ENCODE measurements around the gene ZNF780B. TPM values are rescaled to one million over a fixed set of nuclear protein-coding genes. Genes with fewer than 3 reads are reported as not detected.

The ZNF780B gene
- total and polyA plus RNA-seq, 2 experiments from 2014 or later: 3.3 to 5.1 TPM

GRCh38 chr19:39998501-39998900 is 57.5 kb downstream of the ZNF780B start:
- Histone ChIP-seq H3K27ac (peak overlapping the region; percentile 89), H3K9ac (0 out of 2 replicates have a peak overlapping the region, but pooled peaks have one; percentile 88), H3K4me3 (no peak overlapping the region), H4K20me1 (ENCODE audit: insufficient read depth) (no peaks in the 10 kb centered on the region), H3F3A (ENCODE audit: insufficient read depth) (peaks cover 10% of the 10 kb centered on the region), H3K9me3 (ENCODE audit: low read depth) (no peaks in the 10 kb centered on the region), H3K27me3 (replicated peaks; ENCODE audit: insufficient read depth) (no peaks in the 10 kb centered on the region), H3K9me2 (ENCODE audit: insufficient read depth) (no peaks in the 10 kb centered on the region), H3K79me2 (ENCODE audit: insufficient read depth) (peaks cover 30% of the 10 kb centered on the region), H2AFZ (no peak overlapping the region), H3K36me3 (ENCODE audit: low read depth) (no peaks in the 10 kb centered on the region), H3K4me1 (ENCODE audit: insufficient read depth) (peaks cover 24% of the 10 kb centered on the region), H3K4me2 (ENCODE audit: unreplicated experiment) (no peak overlapping the region)
- WGBS, 2 experiments (ENCODE audit: low coverage in 1 of 2, low lambda C conversion rate in 2 of 2, missing lambda C conversion rate in 2 of 2): 52 to 63% methylated on average over 4 of the region's 4 CpGs
- peak; percentile 63 for DNase-seq
- in situ Hi-C loops (cut with MboI): no loop called here
- no peak for TF ChIP-seq EZH2 (IDR thresholded peaks at IDR 0.05; ENCODE audit: insufficient read depth, poor library complexity, severe bottlenecking)
- TF ChIP-seq EZH2phosphoT487 (IDR thresholded peaks at IDR 0.05; ENCODE audit: insufficient read depth, low read depth): no peak

- H3K9me2 ChIP-seq (ENCODE audit: insufficient read depth): no peaks in the 10 kb centered on the region
- TF ChIP-seq EZH2phosphoT487 (IDR thresholded peaks at IDR 0.05; ENCODE audit: insufficient read depth, low read depth) (no peak), EZH2 (IDR thresholded peaks at IDR 0.05; ENCODE audit: insufficient read depth, poor library complexity, severe bottlenecking) (no peak)
- peak overlapping the region; percentile 80 for H3K4me3 ChIP-seq
- no peaks in the 10 kb centered on the region for H4K20me1 ChIP-seq (ENCODE audit: insufficient read depth)
- no peaks in the 10 kb centered on the region for H3K27me3 ChIP-seq (replicated peaks; ENCODE audit: insufficient read depth)
- H3K9me3 ChIP-seq (ENCODE audit: low read depth): no peaks in the 10 kb centered on the region
- peaks cover 10% of the 10 kb centered on the region for H3F3A ChIP-seq (ENCODE audit: insufficient read depth)
- H3K4me1 ChIP-seq (ENCODE audit: insufficient read depth): peaks cover 24% of the 10 kb centered on the region
- H3K9ac ChIP-seq: peak overlapping the region; percentile 88
- peak overlapping the region; percentile 78 for H3K4me2 ChIP-seq (ENCODE audit: unreplicated experiment)
- H3K36me3 ChIP-seq (ENCODE audit: low read depth): no peaks in the 10 kb centered on the region
- DNase-seq: peak; percentile 49
- 53 to 58% methylated on average over 5 of the region's 5 CpGs for WGBS, 2 experiments (ENCODE audit: low coverage in 1 of 2, low lambda C conversion rate in 2 of 2, missing lambda C conversion rate in 2 of 2)
- peaks cover 34% of the 10 kb centered on the region for H3K79me2 ChIP-seq (ENCODE audit: insufficient read depth)
- in situ Hi-C loops (cut with MboI): no loop called here
- peak overlapping the region; percentile 89 for H3K27ac ChIP-seq
- H2AFZ ChIP-seq: peak overlapping the region; percentile 95
Observed at GRCh38 chr19:39997638-39998216, 58.3 kb downstream of the ZNF780B start.

GRCh38 chr19:39996811-39997637 is 59.0 kb downstream of the ZNF780B start, which contains the start of gene ZNF546:
Gene ZNF546 (plus strand): TSS chr19:39997060. CDS start chr19:39998327, 1,267 bp downstream.
- Histone ChIP-seq H3K79me2 (ENCODE audit: insufficient read depth) (peaks cover 37% of the 10 kb centered on the region), H3K9me3 (ENCODE audit: low read depth) (no peaks in the 10 kb centered on the region), H3K36me3 (ENCODE audit: low read depth) (no peaks in the 10 kb centered on the region), H3K4me1 (ENCODE audit: insufficient read depth) (peaks cover 24% of the 10 kb centered on the region), H3K9me2 (ENCODE audit: insufficient read depth) (no peaks in the 10 kb centered on the region), H4K20me1 (ENCODE audit: insufficient read depth) (no peaks in the 10 kb centered on the region), H3K4me2 (ENCODE audit: unreplicated experiment) (peak within 1 kb of the TSS; percentile 78), H3K27ac (peak within 1 kb of the TSS; percentile 89), H3F3A (ENCODE audit: insufficient read depth) (peaks cover 10% of the 10 kb centered on the region), H3K4me3 (peak within 1 kb of the TSS; percentile 80), H3K9ac (peak within 1 kb of the TSS; percentile 88), H3K27me3 (replicated peaks; ENCODE audit: insufficient read depth) (no peaks in the 10 kb centered on the region), H2AFZ (peak within 1 kb of the TSS; percentile 95)
- in situ Hi-C loops (cut with MboI): no loop called here
- WGBS, 2 experiments (ENCODE audit: low coverage in 1 of 2, low lambda C conversion rate in 2 of 2, missing lambda C conversion rate in 2 of 2): 2 to 3% methylated on average over 48 to 53 of the region's 53 CpGs
- TF ChIP-seq EZH2 (IDR thresholded peaks at IDR 0.05; ENCODE audit: insufficient read depth, poor library complexity, severe bottlenecking) (no peak), EZH2phosphoT487 (IDR thresholded peaks at IDR 0.05; ENCODE audit: insufficient read depth, low read depth) (no peak)
- DNase-seq: peak; percentile 95

- peak; percentile 74 for DNase-seq
- H3K27me3 ChIP-seq (replicated peaks; ENCODE audit: insufficient read depth): no peaks in the 10 kb centered on the region
- H3K79me2 ChIP-seq (ENCODE audit: insufficient read depth): peaks cover 37% of the 10 kb centered on the region
- H3K9me2 ChIP-seq (ENCODE audit: insufficient read depth): no peaks in the 10 kb centered on the region
- peak overlapping the region; percentile 95 for H2AFZ ChIP-seq
- no peaks in the 10 kb centered on the region for H3K36me3 ChIP-seq (ENCODE audit: low read depth)
- peaks cover 10% of the 10 kb centered on the region for H3F3A ChIP-seq (ENCODE audit: insufficient read depth)
- TF ChIP-seq EZH2phosphoT487 (IDR thresholded peaks at IDR 0.05; ENCODE audit: insufficient read depth, low read depth) (no peak), EZH2 (IDR thresholded peaks at IDR 0.05; ENCODE audit: insufficient read depth, poor library complexity, severe bottlenecking) (no peak)
- in situ Hi-C loops (cut with MboI): no loop called here
- H4K20me1 ChIP-seq (ENCODE audit: insufficient read depth): no peaks in the 10 kb centered on the region
- H3K4me2 ChIP-seq (ENCODE audit: unreplicated experiment): peak overlapping the region; percentile 78
- peak overlapping the region; percentile 80 for H3K4me3 ChIP-seq
- no peaks in the 10 kb centered on the region for H3K9me3 ChIP-seq (ENCODE audit: low read depth)
- peak overlapping the region; percentile 88 for H3K9ac ChIP-seq
- 8 to 9% methylated on average over 19 of the region's 19 CpGs for WGBS, 2 experiments (ENCODE audit: low coverage in 1 of 2, low lambda C conversion rate in 2 of 2, missing lambda C conversion rate in 2 of 2)
- H3K4me1 ChIP-seq (ENCODE audit: insufficient read depth): peaks cover 24% of the 10 kb centered on the region
- peak overlapping the region; percentile 89 for H3K27ac ChIP-seq
Observed at GRCh38 chr19:39996218-39996810, 59.7 kb downstream of the ZNF780B start.

All from GM23248 (cell line).